ENCODE measurements around the gene TSHB. TPM values are rescaled to one million over a fixed set of nuclear protein-coding genes. Genes with fewer than 3 reads are reported as not detected.

TSHB gene
- total and polyA plus RNA-seq, 4 donors, result 1.3 TPM; not detected in 3

DNA sequence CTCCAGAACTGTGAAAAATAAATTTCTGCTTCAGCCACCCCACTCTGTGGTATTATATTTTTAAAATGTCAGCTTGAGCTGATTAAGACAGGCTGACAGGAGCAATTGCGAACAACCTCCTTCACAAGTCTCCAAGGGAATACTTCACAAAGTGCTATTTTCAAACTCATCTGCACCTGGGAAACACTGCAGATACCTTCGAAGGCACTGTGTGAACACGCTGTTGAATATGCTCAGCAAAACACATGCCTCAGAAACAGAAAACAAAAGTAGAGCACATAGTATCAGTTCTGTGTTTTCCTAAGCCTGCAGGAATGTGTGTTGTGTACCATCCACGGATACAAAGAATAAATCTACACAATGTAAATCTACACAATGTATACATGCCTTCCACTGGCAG, 49.1 kb downstream of the TSHB start:
- Histone ChIP-seq H3K9me3 (ENCODE audit: control insufficient read depth, insufficient read depth, low read length) (no peaks in the 10 kb centered on the region), H3K4me1 (ENCODE audit: control insufficient read depth, insufficient read depth, low read length) (no peaks in the 10 kb centered on the region), H3K27ac (ENCODE audit: low read depth, low read length) (no peak overlapping the region), H3K36me3 (ENCODE audit: control insufficient read depth, insufficient read depth, low read length) (no peaks in the 10 kb centered on the region), H3K4me3 (ENCODE audit: low read depth, low read length) (no peak overlapping the region), H3K27me3 (ENCODE audit: control insufficient read depth, insufficient read depth, low read length) (no peaks in the 10 kb centered on the region)
- DNase-seq (ENCODE audit: low read depth in 4 of 6, low spot score in 6 of 6), result no peak
- 100% methylated on average over 1 of the region's 4 CpGs for WGBS (ENCODE audit: insufficient coverage)

DNA sequence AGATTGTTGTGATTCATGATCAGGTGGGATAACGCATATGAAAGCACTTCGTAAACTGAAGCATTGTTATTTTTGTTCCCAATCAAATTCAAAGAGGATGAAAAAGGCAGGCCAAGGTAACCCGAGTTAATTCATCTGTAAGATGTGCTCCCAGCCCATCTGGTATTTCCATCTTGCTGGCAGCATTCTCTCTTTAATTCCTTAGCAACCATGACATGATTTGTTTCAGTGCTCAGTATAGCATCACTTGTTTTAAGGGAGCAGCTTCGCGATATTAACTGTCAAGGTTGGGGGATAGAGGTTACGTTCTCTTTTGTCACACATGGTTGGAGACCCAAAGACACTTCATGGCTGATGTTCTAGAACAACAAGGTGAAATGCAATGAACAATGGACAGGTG, 53.3 kb downstream of the TSHB start:
- H3K4me3 ChIP-seq (ENCODE audit: low read depth, low read length), result no peak overlapping the region
- H3K4me1 ChIP-seq (ENCODE audit: control insufficient read depth, insufficient read depth, low read length), result peaks cover 7% of the 10 kb centered on the region
- peak in 2 of 6 donors; percentile 18 to 47 for DNase-seq (ENCODE audit: low read depth in 4 of 6, low spot score in 6 of 6)
- H3K36me3 ChIP-seq (ENCODE audit: control insufficient read depth, insufficient read depth, low read length), result no peaks in the 10 kb centered on the region
- 47% methylated on average over 4 of the region's 6 CpGs for WGBS (ENCODE audit: insufficient coverage)
- no peak overlapping the region for H3K27ac ChIP-seq (ENCODE audit: low read depth, low read length)
- no peaks in the 10 kb centered on the region for H3K9me3 ChIP-seq (ENCODE audit: control insufficient read depth, insufficient read depth, low read length)
- H3K27me3 ChIP-seq (ENCODE audit: control insufficient read depth, insufficient read depth, low read length), result no peaks in the 10 kb centered on the region

Other genes with a start within 250 kb of the TSHB start
- gene SIKE1, start 249.1 kb upstream of the TSHB start, total RNA-seq, result 100 to 1,000 TPM in 1 of 2 donors, 10 to 100 TPM in 1; 80.4 to 126 TPM
- gene SIKE1, start 249.1 kb upstream of the TSHB start, polyA plus RNA-seq (ENCODE audit: insufficient read length in 2 of 2), result 10 to 100 TPM; 36.5 to 53.6 TPM
- under 1 TPM in 1 of 2 donors, not detected in 1; 0.11 TPM for gene SYCP1, start 175.0 kb upstream of the TSHB start, total RNA-seq
- under 1 TPM in 1 of 2 donors, not detected in 1; 0.48 TPM for gene SYCP1, start 175.0 kb upstream of the TSHB start, polyA plus RNA-seq (ENCODE audit: insufficient read length in 2 of 2)
- 10 to 100 TPM in 1 of 2 donors, 1 to 10 TPM in 1; 8.9 to 29.0 TPM for gene TSPAN2, start 59.7 kb downstream of the TSHB start, total RNA-seq
- 10 to 100 TPM; 28.4 to 29.0 TPM for gene TSPAN2, start 59.7 kb downstream of the TSHB start, polyA plus RNA-seq (ENCODE audit: insufficient read length in 2 of 2)